ENCODE data around the gene MEX3D.
A peak's percentile ranks its signal among the peaks of the same experiment; 100 is the strongest.

Gene MEX3D

DNA sequence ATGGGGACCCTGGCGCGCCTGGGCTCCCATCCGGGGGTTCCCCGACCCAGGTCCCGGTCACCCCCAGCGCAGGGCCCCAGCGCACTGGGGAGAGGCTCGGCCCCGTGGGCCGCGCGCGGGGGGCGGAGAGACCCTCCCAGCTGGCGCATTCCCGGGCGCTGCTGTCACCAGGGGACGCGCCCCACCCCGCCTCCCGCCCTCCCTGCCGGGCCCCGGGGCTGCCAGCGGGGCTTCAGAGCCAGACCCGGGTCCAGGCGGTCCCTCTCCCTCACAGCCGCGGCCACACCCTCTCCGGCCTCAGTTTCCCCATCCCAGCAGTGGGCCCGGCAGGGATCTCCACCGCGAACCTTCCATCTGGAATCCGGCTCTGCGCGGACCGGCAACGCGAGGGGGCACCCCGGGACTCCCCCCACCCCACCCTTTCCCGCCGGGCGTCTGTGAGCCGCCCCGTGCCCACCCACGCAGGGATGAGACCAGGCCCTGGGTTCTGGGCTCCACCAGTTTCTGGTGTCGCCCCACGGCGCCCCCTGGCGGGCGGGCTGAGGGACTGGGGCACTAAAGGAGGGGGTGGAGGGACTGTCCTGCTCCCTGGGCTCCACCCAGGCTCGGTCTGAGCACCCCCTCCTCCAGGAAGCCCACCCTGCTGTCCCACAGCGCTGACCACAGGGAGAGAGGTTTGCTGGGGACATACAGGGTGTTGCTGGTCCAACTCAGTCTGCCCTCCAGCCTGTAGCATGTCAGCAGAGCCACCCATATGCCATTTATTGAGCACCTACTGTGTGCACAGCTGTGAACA is 54.4 kb downstream of the MEX3D start (continued):
- TF ChIP-seq, protein P1, sequence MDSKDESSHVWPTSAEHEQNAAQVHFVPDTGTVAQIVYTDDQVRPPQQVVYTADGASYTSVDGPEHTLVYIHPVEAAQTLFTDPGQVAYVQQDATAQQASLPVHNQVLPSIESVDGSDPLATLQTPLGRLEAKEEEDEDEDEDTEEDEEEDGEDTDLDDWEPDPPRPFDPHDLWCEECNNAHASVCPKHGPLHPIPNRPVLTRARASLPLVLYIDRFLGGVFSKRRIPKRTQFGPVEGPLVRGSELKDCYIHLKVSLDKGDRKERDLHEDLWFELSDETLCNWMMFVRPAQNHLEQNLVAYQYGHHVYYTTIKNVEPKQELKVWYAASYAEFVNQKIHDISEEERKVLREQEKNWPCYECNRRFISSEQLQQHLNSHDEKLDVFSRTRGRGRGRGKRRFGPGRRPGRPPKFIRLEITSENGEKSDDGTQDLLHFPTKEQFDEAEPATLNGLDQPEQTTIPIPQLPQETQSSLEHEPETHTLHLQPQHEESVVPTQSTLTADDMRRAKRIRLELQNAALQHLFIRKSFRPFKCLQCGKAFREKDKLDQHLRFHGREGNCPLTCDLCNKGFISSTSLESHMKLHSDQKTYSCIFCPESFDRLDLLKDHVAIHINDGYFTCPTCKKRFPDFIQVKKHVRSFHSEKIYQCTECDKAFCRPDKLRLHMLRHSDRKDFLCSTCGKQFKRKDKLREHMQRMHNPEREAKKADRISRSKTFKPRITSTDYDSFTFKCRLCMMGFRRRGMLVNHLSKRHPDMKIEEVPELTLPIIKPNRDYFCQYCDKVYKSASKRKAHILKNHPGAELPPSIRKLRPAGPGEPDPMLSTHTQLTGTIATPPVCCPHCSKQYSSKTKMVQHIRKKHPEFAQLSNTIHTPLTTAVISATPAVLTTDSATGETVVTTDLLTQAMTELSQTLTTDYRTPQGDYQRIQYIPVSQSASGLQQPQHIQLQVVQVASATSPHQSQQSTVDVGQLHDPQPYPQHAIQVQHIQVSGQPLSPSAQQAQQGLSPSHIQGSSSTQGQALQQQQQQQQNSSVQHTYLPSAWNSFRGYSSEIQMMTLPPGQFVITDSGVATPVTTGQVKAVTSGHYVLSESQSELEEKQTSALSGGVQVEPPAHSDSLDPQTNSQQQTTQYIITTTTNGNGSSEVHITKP (tag by site-specific recombination; IDR thresholded peaks at IDR 0.05), result peak; percentile 25; the same call in 1 of the 2 replicates
- peak; percentile 31; the same call in 1 of the 2 replicates for TF ChIP-seq ZEB2 (tag by site-specific recombination; IDR thresholded peaks at IDR 0.05)
- TF ChIP-seq SP2 (tag by site-specific recombination; IDR thresholded peaks at IDR 0.05), result peak; percentile 34; the same call in 1 of the 2 replicates
- no peak for TF ChIP-seq ZNF16 (tag by site-specific recombination; IDR thresholded peaks at IDR 0.05; ENCODE audit: low read depth)
- TF ChIP-seq ZNF621 (tag by site-specific recombination; IDR thresholded peaks at IDR 0.05), result no peak
- TF ChIP-seq TCF7L2 (IDR thresholded peaks at IDR 0.05; ENCODE audit: borderline replicate concordance, low read depth, low read length), result no peak
- TF ChIP-seq, protein P2, sequence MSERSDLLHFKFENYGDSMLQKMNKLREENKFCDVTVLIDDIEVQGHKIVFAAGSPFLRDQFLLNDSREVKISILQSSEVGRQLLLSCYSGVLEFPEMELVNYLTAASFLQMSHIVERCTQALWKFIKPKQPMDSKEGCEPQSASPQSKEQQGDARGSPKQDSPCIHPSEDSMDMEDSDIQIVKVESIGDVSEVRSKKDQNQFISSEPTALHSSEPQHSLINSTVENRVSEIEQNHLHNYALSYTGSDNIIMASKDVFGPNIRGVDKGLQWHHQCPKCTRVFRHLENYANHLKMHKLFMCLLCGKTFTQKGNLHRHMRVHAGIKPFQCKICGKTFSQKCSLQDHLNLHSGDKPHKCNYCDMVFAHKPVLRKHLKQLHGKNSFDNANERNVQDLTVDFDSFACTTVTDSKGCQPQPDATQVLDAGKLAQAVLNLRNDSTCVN (tag by site-specific recombination; optimal IDR thresholded peaks at IDR 0.05), result peak; percentile 46
- TF ChIP-seq ZBTB20 (tag by site-specific recombination; IDR thresholded peaks at IDR 0.05), result peak; percentile 86
- no peak for TF ChIP-seq SCRT1 (tag by site-specific recombination; IDR thresholded peaks at IDR 0.05; ENCODE audit: borderline replicate concordance)
- TF ChIP-seq ZNF335 (tag by site-specific recombination; conservative IDR thresholded peaks at IDR 0.05), result peak; percentile 90
- 0 out of 2 replicates have a peak, but pooled peaks have one; percentile 65 for TF ChIP-seq KLF8 (tag by site-specific recombination; IDR thresholded peaks at IDR 0.05)
- peak; percentile 95 for TF ChIP-seq GLIS1 (tag by site-specific recombination; IDR thresholded peaks at IDR 0.05)
- TF ChIP-seq, protein P3, sequence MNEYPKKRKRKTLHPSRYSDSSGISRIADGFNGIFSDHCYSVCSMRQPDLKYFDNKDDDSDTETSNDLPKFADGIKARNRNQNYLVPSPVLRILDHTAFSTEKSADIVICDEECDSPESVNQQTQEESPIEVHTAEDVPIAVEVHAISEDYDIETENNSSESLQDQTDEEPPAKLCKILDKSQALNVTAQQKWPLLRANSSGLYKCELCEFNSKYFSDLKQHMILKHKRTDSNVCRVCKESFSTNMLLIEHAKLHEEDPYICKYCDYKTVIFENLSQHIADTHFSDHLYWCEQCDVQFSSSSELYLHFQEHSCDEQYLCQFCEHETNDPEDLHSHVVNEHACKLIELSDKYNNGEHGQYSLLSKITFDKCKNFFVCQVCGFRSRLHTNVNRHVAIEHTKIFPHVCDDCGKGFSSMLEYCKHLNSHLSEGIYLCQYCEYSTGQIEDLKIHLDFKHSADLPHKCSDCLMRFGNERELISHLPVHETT (tag by site-specific recombination; IDR thresholded peaks at IDR 0.05), result 0 out of 2 replicates have a peak, but pooled peaks have one; percentile 43
- TF ChIP-seq, protein P4, sequence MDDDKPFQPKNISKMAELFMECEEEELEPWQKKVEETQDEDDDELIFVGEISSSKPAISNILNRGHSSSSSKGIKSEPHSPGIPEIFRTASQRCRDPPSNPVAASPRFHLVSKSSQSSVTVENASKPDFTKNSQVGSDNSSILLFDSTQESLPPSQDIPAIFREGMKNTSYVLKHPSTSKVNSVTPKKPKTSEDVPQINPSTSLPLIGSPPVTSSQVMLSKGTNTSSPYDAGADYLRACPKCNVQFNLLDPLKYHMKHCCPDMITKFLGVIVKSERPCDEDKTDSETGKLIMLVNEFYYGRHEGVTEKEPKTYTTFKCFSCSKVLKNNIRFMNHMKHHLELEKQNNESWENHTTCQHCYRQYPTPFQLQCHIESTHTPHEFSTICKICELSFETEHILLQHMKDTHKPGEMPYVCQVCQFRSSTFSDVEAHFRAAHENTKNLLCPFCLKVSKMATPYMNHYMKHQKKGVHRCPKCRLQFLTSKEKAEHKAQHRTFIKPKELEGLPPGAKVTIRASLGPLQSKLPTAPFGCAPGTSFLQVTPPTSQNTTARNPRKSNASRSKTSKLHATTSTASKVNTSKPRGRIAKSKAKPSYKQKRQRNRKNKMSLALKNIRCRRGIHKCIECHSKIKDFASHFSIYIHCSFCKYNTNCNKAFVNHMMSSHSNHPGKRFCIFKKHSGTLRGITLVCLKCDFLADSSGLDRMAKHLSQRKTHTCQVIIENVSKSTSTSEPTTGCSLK (tag by site-specific recombination; IDR thresholded peaks at IDR 0.05), result no peak
- TF ChIP-seq SP3 (tag by site-specific recombination; IDR thresholded peaks at IDR 0.05), result peak; percentile 71
- TF ChIP-seq, protein P5, sequence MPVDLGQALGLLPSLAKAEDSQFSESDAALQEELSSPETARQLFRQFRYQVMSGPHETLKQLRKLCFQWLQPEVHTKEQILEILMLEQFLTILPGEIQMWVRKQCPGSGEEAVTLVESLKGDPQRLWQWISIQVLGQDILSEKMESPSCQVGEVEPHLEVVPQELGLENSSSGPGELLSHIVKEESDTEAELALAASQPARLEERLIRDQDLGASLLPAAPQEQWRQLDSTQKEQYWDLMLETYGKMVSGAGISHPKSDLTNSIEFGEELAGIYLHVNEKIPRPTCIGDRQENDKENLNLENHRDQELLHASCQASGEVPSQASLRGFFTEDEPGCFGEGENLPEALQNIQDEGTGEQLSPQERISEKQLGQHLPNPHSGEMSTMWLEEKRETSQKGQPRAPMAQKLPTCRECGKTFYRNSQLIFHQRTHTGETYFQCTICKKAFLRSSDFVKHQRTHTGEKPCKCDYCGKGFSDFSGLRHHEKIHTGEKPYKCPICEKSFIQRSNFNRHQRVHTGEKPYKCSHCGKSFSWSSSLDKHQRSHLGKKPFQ (tag by site-specific recombination; IDR thresholded peaks at IDR 0.05), result no peak
- 0 out of 2 replicates have a peak, but pooled peaks have one; percentile 31 for TF ChIP-seq KLF16 (tag by site-specific recombination; IDR thresholded peaks at IDR 0.05)
- TF ChIP-seq, protein P6, sequence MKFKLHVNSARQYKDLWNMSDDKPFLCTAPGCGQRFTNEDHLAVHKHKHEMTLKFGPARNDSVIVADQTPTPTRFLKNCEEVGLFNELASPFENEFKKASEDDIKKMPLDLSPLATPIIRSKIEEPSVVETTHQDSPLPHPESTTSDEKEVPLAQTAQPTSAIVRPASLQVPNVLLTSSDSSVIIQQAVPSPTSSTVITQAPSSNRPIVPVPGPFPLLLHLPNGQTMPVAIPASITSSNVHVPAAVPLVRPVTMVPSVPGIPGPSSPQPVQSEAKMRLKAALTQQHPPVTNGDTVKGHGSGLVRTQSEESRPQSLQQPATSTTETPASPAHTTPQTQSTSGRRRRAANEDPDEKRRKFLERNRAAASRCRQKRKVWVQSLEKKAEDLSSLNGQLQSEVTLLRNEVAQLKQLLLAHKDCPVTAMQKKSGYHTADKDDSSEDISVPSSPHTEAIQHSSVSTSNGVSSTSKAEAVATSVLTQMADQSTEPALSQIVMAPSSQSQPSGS (tag by site-specific recombination; IDR thresholded peaks at IDR 0.05; ENCODE audit: low read depth), result no peak
- TF ChIP-seq, protein P7, sequence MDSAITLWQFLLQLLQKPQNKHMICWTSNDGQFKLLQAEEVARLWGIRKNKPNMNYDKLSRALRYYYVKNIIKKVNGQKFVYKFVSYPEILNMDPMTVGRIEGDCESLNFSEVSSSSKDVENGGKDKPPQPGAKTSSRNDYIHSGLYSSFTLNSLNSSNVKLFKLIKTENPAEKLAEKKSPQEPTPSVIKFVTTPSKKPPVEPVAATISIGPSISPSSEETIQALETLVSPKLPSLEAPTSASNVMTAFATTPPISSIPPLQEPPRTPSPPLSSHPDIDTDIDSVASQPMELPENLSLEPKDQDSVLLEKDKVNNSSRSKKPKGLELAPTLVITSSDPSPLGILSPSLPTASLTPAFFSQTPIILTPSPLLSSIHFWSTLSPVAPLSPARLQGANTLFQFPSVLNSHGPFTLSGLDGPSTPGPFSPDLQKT (IDR thresholded peaks at IDR 0.05; ENCODE audit: borderline replicate concordance, low read depth, low read length), result no peak
- TF ChIP-seq ZIC2 (tag by site-specific recombination; IDR thresholded peaks at IDR 0.05), result peak; percentile 34
- TF ChIP-seq KLF7 (tag by site-specific recombination; IDR thresholded peaks at IDR 0.05; ENCODE audit: borderline replicate concordance), result 0 out of 2 replicates have a peak, but pooled peaks have one; percentile 27
- TF ChIP-seq, protein P8, sequence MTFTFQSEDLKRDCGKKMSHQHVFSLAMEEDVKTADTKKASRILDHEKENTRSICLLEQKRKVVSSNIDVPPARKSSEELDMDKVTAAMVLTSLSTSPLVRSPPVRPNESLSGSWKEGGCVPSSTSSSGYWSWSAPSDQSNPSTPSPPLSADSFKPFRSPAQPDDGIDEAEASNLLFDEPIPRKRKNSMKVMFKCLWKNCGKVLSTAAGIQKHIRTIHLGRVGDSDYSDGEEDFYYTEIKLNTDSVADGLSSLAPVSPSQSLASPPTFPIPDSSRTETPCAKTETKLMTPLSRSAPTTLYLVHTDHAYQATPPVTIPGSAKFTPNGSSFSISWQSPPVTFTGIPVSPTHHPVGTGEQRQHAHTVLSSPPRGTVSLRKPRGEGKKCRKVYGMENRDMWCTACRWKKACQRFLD (tag by site-specific recombination; IDR thresholded peaks at IDR 0.05), result no peak
- no peak for TF ChIP-seq SALL2 (tag by site-specific recombination; IDR thresholded peaks at IDR 0.05; ENCODE audit: borderline replicate concordance)
